HepG2 (cell line): ENCODE results near the gene SEMA3C. TPM values are rescaled to one million over a fixed set of nuclear protein-coding genes. Genes with fewer than 3 reads are reported as not detected.

Experiments used
- ATAC-seq: fragments of 200-7000 bp; cut with Tn5 transposase; 3 replicates; pipeline ENCODE4 v1.9.1; 2020; ENCODE audit warnings: mild to moderate bottlenecking, moderate library complexity
- BruUV-seq: library from RNA; stranded (reverse); fragments of 400-500 nt; replicated peaks from 2 replicates; lab custom pipeline; 2021; lab: Mats Ljungman, UMichigan
- CTCF ChIA-PET: fragments of 300-600 bp; formaldehyde crosslinking; extraction: SDS; loops from one replicate; lab custom pipeline; 2021; ENCODE audit warnings: low total read pairs, inconsistent platforms, low intra/inter-chr PET ratio; lab: Yijun Ruan, JAX
- POLR2A ChIA-PET: fragments of 350-600 bp; sonication (Branson Sonifier 250); formaldehyde crosslinking; loops from one replicate; lab custom pipeline; 2020; ENCODE audit warnings: antibody characterized with exemption, inconsistent platforms; lab: Yijun Ruan, JAX
- DNase-seq: peaks from one replicate; pipeline ENCODE4 v3.0.0-alpha.2; 2015; ENCODE audit warnings: low spot score
- FAIRE-seq: peaks from 3 replicates; lab custom pipeline; 2011; peaks lifted over from hg19 to GRCh38; lab: Jason Lieb, UNC
- H2AFZ ChIP-seq: one replicate; pipeline ENCODE4 v1.6.1; 2011; ENCODE audit warnings: low read length, inconsistent platforms
- H3K27ac ChIP-seq: fragments of 300-600 bp; 3 replicates; pipeline ENCODE4 v1.8.0; 2011; ENCODE audit warnings: mixed run types, mild to moderate bottlenecking, mixed read lengths, low read length, inconsistent platforms; ENCODE audit not compliant: insufficient read depth; ENCODE audit errors: extremely low read length
- H3K27me3 ChIP-seq, 2 experiments: fragments of 200-600 bp in 1 of 2; 2 replicates in 1 of 2; 3 replicates in 1 of 2; pipeline versions ENCODE4 v1.6.0 to v1.8.0; 2011; ENCODE audit warnings: low read length in 2 of 2, mild to moderate bottlenecking in 2 of 2, moderate library complexity in 2 of 2, inconsistent platforms in 1 of 2; ENCODE audit not compliant: insufficient read depth in 2 of 2, control insufficient read depth in 1 of 2
- H3K36me3 ChIP-seq, 2 experiments: fragments of 200-600 bp in 1 of 2; replicated peaks in 1 of 2; 2 replicates in 1 of 2; 3 replicates in 1 of 2; pipeline versions ENCODE4 v1.5.1 to v1.8.0; 2011; ENCODE audit warnings: low read length in 2 of 2, inconsistent platforms in 1 of 2; ENCODE audit not compliant: insufficient read depth in 2 of 2, control insufficient read depth in 1 of 2
- H3K4me1 ChIP-seq: 2 replicates; pipeline ENCODE4 v1.5.1; 2012; ENCODE audit warnings: low read length, inconsistent platforms; ENCODE audit not compliant: insufficient read depth
- H3K4me2 ChIP-seq: 2 replicates; pipeline ENCODE4 v1.6.0; 2011; ENCODE audit warnings: low read depth, low read length, inconsistent platforms
- H3K4me3 ChIP-seq, 3 experiments: fragments of 200-600 bp in 1 of 3; sonication (generic), shearing (Covaris generic) in 1 of 3; replicated peaks in 1 of 3; 2 replicates each; pipeline ENCODE4 v1.5.1; 2011 to 2016; ENCODE audit warnings: low read length in 3 of 3, inconsistent platforms in 2 of 3, low read depth in 2 of 3, mild to moderate bottlenecking in 2 of 3, control low read depth in 1 of 3, mixed read lengths in 1 of 3; ENCODE audit not compliant: insufficient read depth in 1 of 3
- H3K79me2 ChIP-seq: one replicate; pipeline ENCODE4 v1.6.1; 2011; ENCODE audit warnings: low read length, inconsistent platforms; ENCODE audit not compliant: insufficient read depth
- H3K9ac ChIP-seq: 2 replicates; pipeline ENCODE4 v1.6.0; 2011; ENCODE audit warnings: mild to moderate bottlenecking, low read depth, low read length, inconsistent platforms; ENCODE audit not compliant: insufficient read depth
- H3K9me3 ChIP-seq: 2 replicates; pipeline ENCODE4 v1.5.1; 2012; ENCODE audit warnings: mild to moderate bottlenecking, low read length
- H4K20me1 ChIP-seq: 2 replicates; pipeline ENCODE4 v1.6.0; 2011; ENCODE audit warnings: inconsistent platforms, mild to moderate bottlenecking, low read length, moderate library complexity; ENCODE audit not compliant: insufficient read depth
- BCL6 ChIP-seq: IDR thresholded peaks from 2 replicates; pipeline ENCODE4 v1.6.1; 2016; ENCODE audit warnings: missing genetic modification reagents, missing compliant biosample characterization
- EZH2 ChIP-seq: conservative IDR thresholded peaks from 2 replicates; pipeline ENCODE4 v1.6.1; 2012; ENCODE audit warnings: mild to moderate bottlenecking, low read depth, low read length, moderate library complexity
- GPN1 ChIP-seq: sonication (generic); formaldehyde crosslinking; IDR thresholded peaks from 2 replicates; pipeline ENCODE4 v1.5.1; 2020; ENCODE audit warnings: missing genetic modification reagents, borderline replicate concordance
- MBNL3 ChIP-seq: fragments of 250-450 bp; sonication (Bioruptor Pico); conservative IDR thresholded peaks from 2 replicates; pipeline ENCODE4 v1.8.0; 2022; ENCODE audit warnings: mild to moderate bottlenecking, inconsistent platforms
- NFRKB ChIP-seq: fragments of 450-650 bp; IDR thresholded peaks from 2 replicates; pipeline ENCODE4 v1.6.1; 2017
- REPIN1 ChIP-seq: sonication (generic); formaldehyde crosslinking; IDR thresholded peaks from 2 replicates; pipeline ENCODE4 v1.8.0; 2022; ENCODE audit warnings: missing genetic modification reagents, low read depth, mild to moderate bottlenecking, borderline replicate concordance
- RORA ChIP-seq: sonication (generic); formaldehyde crosslinking; IDR thresholded peaks from 2 replicates; pipeline ENCODE4 v1.5.0; 2020; ENCODE audit warnings: mild to moderate bottlenecking, missing genetic modification reagents, moderate library complexity
- XBP1 ChIP-seq: sonication (generic); formaldehyde crosslinking; IDR thresholded peaks from 2 replicates; pipeline ENCODE4 v1.5.0; 2020; ENCODE audit warnings: missing genetic modification reagents
- ZBTB42 ChIP-seq: sonication (generic); formaldehyde crosslinking; IDR thresholded peaks from 2 replicates; pipeline ENCODE4 v1.5.0; 2020; ENCODE audit warnings: mild to moderate bottlenecking, missing genetic modification reagents
- ZHX1 ChIP-seq: sonication (generic); formaldehyde crosslinking; IDR thresholded peaks from 2 replicates; pipeline ENCODE4 v1.8.1; 2022; ENCODE audit warnings: low read depth, mild to moderate bottlenecking, missing genetic modification reagents
- ZNF17 ChIP-seq: sonication (generic); formaldehyde crosslinking; IDR thresholded peaks from 2 replicates; pipeline ENCODE4 v1.5.0; 2020; ENCODE audit warnings: mild to moderate bottlenecking, missing genetic modification reagents
- ZNF644 ChIP-seq: IDR thresholded peaks from 2 replicates; pipeline ENCODE4 v1.6.1; 2016; ENCODE audit warnings: low read depth
- ZNF768 ChIP-seq: sonication (generic); formaldehyde crosslinking; IDR thresholded peaks from 2 replicates; pipeline ENCODE4 v1.4.0; 2020; ENCODE audit warnings: missing genetic modification reagents
- WGBS: methylation state at CpG from one replicate; pipeline ENCODE4 v1.1.6; 2017; ENCODE audit warnings: low lambda C conversion rate; 5-methylcytosine and 5-hydroxymethylcytosine counted together
- in situ Hi-C: cut with HindIII; loops from 2 replicates; pipeline ENCODE4 v1.10.0; 2017; ENCODE audit warnings: low pct_unique_long_range_greater_than_20kb; ENCODE audit not compliant: extremely low pct_ligation_motif_present
- intact Hi-C: fragments of 100-400 bp; cut with micrococcal nuclease; formaldehyde crosslinking; loops from one replicate; pipeline ENCODE4 v1.10.0; 2022; ENCODE audit not compliant: unreplicated experiment
- polyA plus RNA-seq, 8 experiments: library from polyadenylated mRNA; depleted of rRNA in 3 of 8; stranded (reverse) in 7 of 8; unstranded in 1 of 8; fragments of >200 nt; fragmentation: Illumina TruSeq in 4 of 8; extraction: Trizol in 4 of 8; gene quantifications; 2 replicates each; pipeline versions ENCODE4 v1.2.1 to v1.2.3, GENCODE V29; 2011 to 2016; ENCODE audit warnings: low read depth in 4 of 8, missing spikeins in 1 of 8, mixed read lengths in 1 of 8; ENCODE audit not compliant: insufficient read depth in 1 of 8
- total RNA-seq, 5 experiments: library from RNA; depleted of rRNA; stranded (reverse); fragments of >200 nt; fragmentation: Illumina TruSeq; extraction: Trizol; gene quantifications; 2 replicates each; pipeline ENCODE4 v1.2.3, GENCODE V29; 2016; ENCODE audit warnings: low read depth in 1 of 5
- TF ChIP-seq, protein P1 (sequence below): sonication (generic); formaldehyde crosslinking; IDR thresholded peaks from 2 replicates; pipeline ENCODE4 v1.4.0; 2020; ENCODE audit warnings: missing genetic modification reagents

Gene SEMA3C
- total and polyA plus RNA-seq, 2 of the 13 experiments (the other 11 are each of a cell fraction or from before 2014, with no cell fraction given): 0.05 to 0.13 TPM

- Histone ChIP-seq H3K9me3 (no peaks in the 10 kb centered on the region), H3K9ac (no peak overlapping the region), H4K20me1 (no peaks in the 10 kb centered on the region), H3K4me1 (no peaks in the 10 kb centered on the region), H3K4me3 (no peak overlapping the region), H2AFZ (no peak overlapping the region), H3K36me3 (no peaks in the 10 kb centered on the region), H3K4me2 (no peak overlapping the region), H3K79me2 (no peaks in the 10 kb centered on the region)
- BruUV-seq: no TSS peak
- CTCF ChIA-PET: no interaction called here
- no peak for FAIRE-seq
- no peak for ATAC-seq
- WGBS: 8% methylated on average over 5 of the region's 5 CpGs
- in situ Hi-C loops: no loop called here
- TF ChIP-seq NFRKB (no peak), ZBTB42 (CRISPR knock-in tag) (no peak), REPIN1 (CRISPR knock-in tag) (no peak), GPN1 (CRISPR knock-in tag) (no peak), ZHX1 (CRISPR knock-in tag) (no peak), BCL6 (CRISPR knock-in tag) (no peak), ZNF644 (CRISPR knock-in tag) (no peak), ZNF17 (CRISPR knock-in tag) (no peak), MBNL3 (no peak), EZH2 (no peak), RORA (CRISPR knock-in tag) (no peak), XBP1 (CRISPR knock-in tag) (no peak), ZNF768 (CRISPR knock-in tag) (no peak)
- TF ChIP-seq, protein P1, sequence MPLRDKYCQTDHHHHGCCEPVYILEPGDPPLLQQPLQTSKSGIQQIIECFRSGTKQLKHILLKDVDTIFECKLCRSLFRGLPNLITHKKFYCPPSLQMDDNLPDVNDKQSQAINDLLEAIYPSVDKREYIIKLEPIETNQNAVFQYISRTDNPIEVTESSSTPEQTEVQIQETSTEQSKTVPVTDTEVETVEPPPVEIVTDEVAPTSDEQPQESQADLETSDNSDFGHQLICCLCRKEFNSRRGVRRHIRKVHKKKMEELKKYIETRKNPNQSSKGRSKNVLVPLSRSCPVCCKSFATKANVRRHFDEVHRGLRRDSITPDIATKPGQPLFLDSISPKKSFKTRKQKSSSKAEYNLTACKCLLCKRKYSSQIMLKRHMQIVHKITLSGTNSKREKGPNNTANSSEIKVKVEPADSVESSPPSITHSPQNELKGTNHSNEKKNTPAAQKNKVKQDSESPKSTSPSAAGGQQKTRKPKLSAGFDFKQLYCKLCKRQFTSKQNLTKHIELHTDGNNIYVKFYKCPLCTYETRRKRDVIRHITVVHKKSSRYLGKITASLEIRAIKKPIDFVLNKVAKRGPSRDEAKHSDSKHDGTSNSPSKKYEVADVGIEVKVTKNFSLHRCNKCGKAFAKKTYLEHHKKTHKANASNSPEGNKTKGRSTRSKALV (CRISPR knock-in tag): no peak
- TF ChIP-seq, all 625 proteins: peak for 0
- Histone ChIP-seq H3K27me3 (no peaks in the 10 kb centered on the region; a peak in 1 of 5 replicates), H3K27ac (no peak overlapping the region)
- POLR2A ChIA-PET: no interaction called here
- no peak for DNase-seq
- intact Hi-C loops: no loop called here
Observed at GRCh38 chr7:80879849-80880248, 39.0 kb downstream of the SEMA3C start.
